Small intestine (tissue), 7 donors: ENCODE data around the gene TLCD3B. TPM values are rescaled to one million over a fixed set of nuclear protein-coding genes. Genes with fewer than 3 reads are reported as not detected.

Source experiments
- DNase-seq, 2 donors: peaks; one replicate each; pipeline versions ENCODE4 v3.0.0 to v3.0.0-alpha.2; 2013
- FAIRE-seq: peaks from 2 replicates; lab custom pipeline; 2012; peaks lifted over from hg19 to GRCh38; lab: Jason Lieb, UNC
- H3K27ac ChIP-seq, 3 donors: one replicate each; pipeline ENCODE4 v1.5.1; 2013; ENCODE audit warnings: low read length in 2 of 3, mild to moderate bottlenecking in 2 of 3, control low read depth in 1 of 3, inconsistent platforms in 1 of 3, low read depth in 1 of 3, moderate library complexity in 1 of 3
- H3K27me3 ChIP-seq, 3 donors: one replicate each; pipeline ENCODE4 v1.6.1; 2013; ENCODE audit warnings: low read length in 3 of 3, inconsistent platforms in 1 of 3; ENCODE audit not compliant: control insufficient read depth in 3 of 3, insufficient read depth in 3 of 3
- H3K36me3 ChIP-seq, 3 donors: one replicate each; pipeline ENCODE4 v1.6.1; 2013; ENCODE audit warnings: low read length in 3 of 3, inconsistent platforms in 1 of 3, low read depth in 1 of 3, mild to moderate bottlenecking in 1 of 3, moderate library complexity in 1 of 3; ENCODE audit not compliant: control insufficient read depth in 3 of 3, insufficient read depth in 2 of 3
- H3K4me1 ChIP-seq, 3 donors: one replicate each; pipeline ENCODE4 v1.6.1; 2013; ENCODE audit warnings: low read length in 2 of 3, inconsistent platforms in 1 of 3, low read depth in 1 of 3, mild to moderate bottlenecking in 1 of 3, moderate library complexity in 1 of 3; ENCODE audit not compliant: control insufficient read depth in 3 of 3, insufficient read depth in 2 of 3
- H3K4me3 ChIP-seq, 3 donors: one replicate each; pipeline ENCODE4 v1.5.1; 2013; ENCODE audit warnings: low read length in 3 of 3, control low read depth in 1 of 3, inconsistent platforms in 1 of 3, low read depth in 1 of 3, mild to moderate bottlenecking in 1 of 3, moderate library complexity in 1 of 3
- H3K9me3 ChIP-seq, 2 donors: one replicate each; pipeline ENCODE4 v1.6.1; 2013; ENCODE audit warnings: low read depth in 1 of 2, low read length in 1 of 2; ENCODE audit not compliant: control insufficient read depth in 2 of 2, insufficient read depth in 1 of 2
- WGBS, 3 donors: extraction: QIAGEN DNeasy Blood & Tissue Kit; methylation state at CpG; one replicate each; pipeline ENCODE4 v1.1.7; 2013; 5-methylcytosine and 5-hydroxymethylcytosine counted together
- polyA plus RNA-seq, 4 donors: library from polyadenylated mRNA; stranded (reverse) in 3 of 4; unstranded in 1 of 4; fragments of 200-250 nt in 3 of 4; fragments of 120-200 nt in 1 of 4; gene quantifications; one replicate each; pipeline versions ENCODE4 v1.2.1 to v1.2.3, GENCODE V29; 2013
- donor health status: healthy with polysubstance abuse.
- donor health status: control.
- donor health status: control.
- donor health status: Bipolar disorder and iron deficiency.
- donor health status: healthy.

TLCD3B gene
- polyA plus RNA-seq, 4 donors = 0.47 to 1.4 TPM; not detected in 2

GRCh38 chr16:29988346-29989075 is 42.6 kb downstream of the TLCD3B start:
- peaks cover 24 to 94% (median 32%) of the 10 kb centered on the region in 3 donors for H3K36me3 ChIP-seq
- no peaks in the 10 kb centered on the region for H3K9me3 ChIP-seq
- H3K4me3 ChIP-seq = no peak overlapping the region
- no peaks in the 10 kb centered on the region for H3K4me1 ChIP-seq
- H3K27me3 ChIP-seq = no peaks in the 10 kb centered on the region
- FAIRE-seq (no peak), DNase-seq (no peak)
- WGBS, 3 donors = 87 to 93% (median 91%) methylated on average over 16 to 17 of the region's 17 CpGs
- H3K27ac ChIP-seq = no peak overlapping the region

- Histone ChIP-seq H3K4me1 (no peaks in the 10 kb centered on the region), H3K4me3 (no peak overlapping the region), H3K27ac (no peak overlapping the region), H3K9me3 (no peaks in the 10 kb centered on the region), H3K36me3 (peaks cover 27 to 94% (median 41%) of the 10 kb centered on the region in 3 donors), H3K27me3 (no peaks in the 10 kb centered on the region)
- WGBS, 3 donors = 92 to 96% (median 94%) methylated on average over 26 to 35 of the region's 35 CpGs
- no peak for FAIRE-seq
- no peak for DNase-seq
Observed at GRCh38 chr16:29987371-29988085, 43.5 kb downstream of the TLCD3B start.

- Histone ChIP-seq H3K4me1 (no peaks in the 10 kb centered on the region), H3K36me3 (peaks cover 25 to 94% (median 44%) of the 10 kb centered on the region in 3 donors), H3K27me3 (no peaks in the 10 kb centered on the region), H3K4me3 (no peak overlapping the region), H3K27ac (no peak overlapping the region), H3K9me3 (no peaks in the 10 kb centered on the region)
- WGBS, 3 donors = 89 to 100% (median 92%) methylated on average over 4 to 5 of the region's 5 CpGs
- no peak for DNase-seq
- FAIRE-seq = no peak
Observed at GRCh38 chr16:29986931-29987330, 44.1 kb downstream of the TLCD3B start.

GRCh38 chr16:29986231-29986630 is 44.8 kb downstream of the TLCD3B start:
- Histone ChIP-seq H3K36me3 (peaks cover 31 to 93% (median 51%) of the 10 kb centered on the region in 3 donors), H3K27ac (no peak overlapping the region), H3K9me3 (no peaks in the 10 kb centered on the region), H3K4me3 (no peak overlapping the region), H3K27me3 (no peaks in the 10 kb centered on the region), H3K4me1 (no peaks in the 10 kb centered on the region)
- WGBS, 3 donors = 93 to 96% (median 96%) methylated on average over 20 of the region's 20 CpGs
- DNase-seq = no peak
- no peak for FAIRE-seq

GRCh38 chr16:29985271-29985811 is 45.7 kb downstream of the TLCD3B start:
- no peaks in the 10 kb centered on the region for H3K27me3 ChIP-seq
- DNase-seq (no peak), FAIRE-seq (no peak)
- no peak overlapping the region for H3K4me3 ChIP-seq
- H3K4me1 ChIP-seq = no peaks in the 10 kb centered on the region
- no peaks in the 10 kb centered on the region for H3K9me3 ChIP-seq
- peaks cover 30 to 86% (median 50%) of the 10 kb centered on the region in 3 donors for H3K36me3 ChIP-seq
- WGBS, 3 donors = 94 to 98% (median 94%) methylated on average over 27 to 28 of the region's 28 CpGs
- H3K27ac ChIP-seq = no peak overlapping the region

GRCh38 chr16:29984764-29985147 is 46.3 kb downstream of the TLCD3B start:
- 89 to 94% (median 94%) methylated on average over 5 of the region's 5 CpGs for WGBS, 3 donors
- Histone ChIP-seq H3K4me3 (no peak overlapping the region), H3K27ac (no peak overlapping the region), H3K27me3 (no peaks in the 10 kb centered on the region), H3K36me3 (peaks cover 30 to 92% (median 52%) of the 10 kb centered on the region in 3 donors), H3K4me1 (no peaks in the 10 kb centered on the region), H3K9me3 (no peaks in the 10 kb centered on the region)
- DNase-seq (no peak), FAIRE-seq (no peak)

GRCh38 chr16:29984137-29984763 is 46.8 kb downstream of the TLCD3B start:
- Histone ChIP-seq H3K4me1 (no peaks in the 10 kb centered on the region), H3K27me3 (no peaks in the 10 kb centered on the region), H3K9me3 (no peaks in the 10 kb centered on the region), H3K4me3 (no peak overlapping the region), H3K27ac (no peak overlapping the region), H3K36me3 (peaks cover 30 to 91% (median 56%) of the 10 kb centered on the region in 3 donors)
- whole genome bisulfite sequencing, 3 donors = 85 to 95% (median 90%) methylated on average over 6 of the region's 6 CpGs
- FAIRE-seq (no peak), DNase-seq (no peak)

GRCh38 chr16:29983420-29984136 is 47.5 kb downstream of the TLCD3B start:
- no peak overlapping the region for H3K4me3 ChIP-seq
- WGBS, 3 donors = 92 to 95% (median 92%) methylated on average over 12 of the region's 12 CpGs
- H3K27me3 ChIP-seq = no peaks in the 10 kb centered on the region
- H3K9me3 ChIP-seq = no peaks in the 10 kb centered on the region
- no peak overlapping the region for H3K27ac ChIP-seq
- FAIRE-seq (no peak), DNase-seq (no peak)
- H3K36me3 ChIP-seq = peaks cover 32 to 91% (median 54%) of the 10 kb centered on the region in 3 donors
- H3K4me1 ChIP-seq = no peaks in the 10 kb centered on the region
